ENCODE data around the gene ZMYM5. TPM values are rescaled to one million over a fixed set of nuclear protein-coding genes. Genes with fewer than 3 reads are reported as not detected.

ZMYM5 gene
- total and polyA plus RNA-seq, 2 of the 8 experiments (the other 6 are each of a cell fraction or from before 2014, with no cell fraction given) = 4.9 to 7.9 TPM

DNA sequence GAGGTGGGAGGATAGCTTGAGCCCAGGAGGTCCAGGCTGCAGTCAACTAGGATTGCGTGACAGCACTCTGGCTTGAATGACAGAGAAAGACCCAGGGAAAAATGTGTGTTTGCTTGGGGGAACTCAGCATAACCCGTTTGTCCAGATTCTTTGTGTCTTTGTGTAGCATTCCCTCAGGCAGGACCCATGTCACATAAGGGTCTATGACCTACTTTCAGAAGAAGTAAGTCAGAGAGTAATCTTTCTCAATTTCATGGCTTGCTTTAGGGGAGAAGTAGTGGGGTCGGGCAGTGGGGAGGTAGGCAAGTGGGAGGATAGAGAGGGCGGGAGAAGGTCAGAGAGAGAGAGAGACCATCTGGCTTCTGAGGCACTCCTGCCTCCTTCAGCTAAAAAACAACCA is 68.8 kb downstream of the ZMYM5 start (continued):
- TF ChIP-seq RAD21 (IDR thresholded peaks at IDR 0.05 in 1 of 2, conservative IDR thresholded peaks at IDR 0.05 in 1 of 2; ENCODE audit: low read depth in 2 of 2, low read length in 2 of 2) (no peak), FOSL1 (IDR thresholded peaks at IDR 0.05; ENCODE audit: insufficient read depth, low read depth, low read length) (no peak)

All from H1 (cell line).